GM19099 (cell line): Measurements from ENCODE around the gene VWCE.
"Not testable (repeated sequence)": the region's sequence is repeated elsewhere in the genome, so short reads cannot be mapped to it uniquely, and the experiment has no call there.

Experiments
- POLR2A ChIP-seq: IDR thresholded peaks from 3 replicates; pipeline ENCODE4 v1.6.1; 2011; ENCODE audit warnings: low read depth; ENCODE audit not compliant: insufficient read length; ENCODE audit errors: extremely low read depth

VWCE gene

GRCh38 chr11:61256710-61257482 lies 38.2 kb downstream of the VWCE start:
- no peak for TF ChIP-seq POLR2A

- no peak for TF ChIP-seq POLR2A
These were observed 40.6 kb downstream of the VWCE start for GRCh38 chr11:61254403-61255025.

- TF ChIP-seq POLR2A = not testable (repeated sequence)
These were observed 54.2 kb downstream of the VWCE start, which contains the start of gene PGA5 for GRCh38 chr11:61240875-61241274. TSS of gene PGA5 (plus strand) at chr11:61241175. CDS start at chr11:61241227, 52 bp downstream.

GRCh38 chr11:61222047-61222446 lies 73.1 kb downstream of the VWCE start, which contains the start of gene PGA4:
TSS of gene PGA4 (plus strand) at chr11:61222347. CDS start at chr11:61222401, 54 bp downstream.
- TF ChIP-seq POLR2A = not testable (repeated sequence)
